Thoracic aorta (tissue), 2 donors: Measurements from ENCODE around the gene HLA-DQA1. TPM values are rescaled to one million over a fixed set of nuclear protein-coding genes. Genes with fewer than 3 reads are reported as not detected.
"Not testable (repeated sequence)": the region's sequence is repeated elsewhere in the genome, so short reads cannot be mapped to it uniquely, and the experiment has no call there.

ENCODE experiments used
- ATAC-seq: fragments of 150-250 bp; one replicate; pipeline ENCODE4 v1.8.0; 2017; ENCODE audit warnings: low read depth; ENCODE audit not compliant: insufficient number of reproducible peaks, low FRiP score
- DNase-seq: peaks from one replicate; pipeline ENCODE4 v3.0.0-alpha.2; 2020; ENCODE audit warnings: low spot score
- H3K27ac ChIP-seq, 2 donors: fragments of 200-600 bp; sonication (generic); 1 replicate in 1 of 2; 2 replicates in 1 of 2; pipeline ENCODE4 v1.5.1; 2016; ENCODE audit warnings: mild to moderate bottlenecking in 2 of 2, moderate library complexity in 2 of 2
- H3K27me3 ChIP-seq: fragments of 200-600 bp; sonication (generic); replicated peaks from 2 replicates; pipeline ENCODE4 v1.6.0; 2016; ENCODE audit warnings: mild to moderate bottlenecking; ENCODE audit not compliant: insufficient read depth
- H3K36me3 ChIP-seq: fragments of 200-600 bp; sonication (generic); one replicate; pipeline ENCODE4 v1.5.1; 2016
- H3K4me1 ChIP-seq, 2 donors: fragments of 200-600 bp; sonication (generic); 1 replicate in 1 of 2; 2 replicates in 1 of 2; pipeline versions ENCODE4 v1.5.1 to v1.6.0; 2016; ENCODE audit warnings: low read depth in 2 of 2, mild to moderate bottlenecking in 1 of 2; ENCODE audit not compliant: control insufficient read depth in 1 of 2
- H3K4me3 ChIP-seq: fragments of 200-600 bp; sonication (generic); 2 replicates; pipeline ENCODE4 v1.5.1; 2016; ENCODE audit warnings: mild to moderate bottlenecking
- H3K9me3 ChIP-seq: fragments of 200-600 bp; sonication (generic); 2 replicates; pipeline ENCODE4 v1.5.1; 2016
- total RNA-seq, 2 donors: library from RNA; depleted of rRNA; stranded (reverse); fragments of >200 nt; gene quantifications; one replicate each; pipeline versions ENCODE4 v1.1.0 to v1.2.3, GENCODE V29; 2016
- TF ChIP-seq, protein P1 (sequence below): fragments of 200-600 bp; sonication (generic); IDR thresholded peaks from one replicate; pipeline ENCODE4 v1.5.1; 2019; ENCODE audit warnings: antibody characterized with exemption

Gene HLA-DQA1
- total RNA-seq, 2 donors from 2014 or later: 4.5 to 24.4 TPM

DNA sequence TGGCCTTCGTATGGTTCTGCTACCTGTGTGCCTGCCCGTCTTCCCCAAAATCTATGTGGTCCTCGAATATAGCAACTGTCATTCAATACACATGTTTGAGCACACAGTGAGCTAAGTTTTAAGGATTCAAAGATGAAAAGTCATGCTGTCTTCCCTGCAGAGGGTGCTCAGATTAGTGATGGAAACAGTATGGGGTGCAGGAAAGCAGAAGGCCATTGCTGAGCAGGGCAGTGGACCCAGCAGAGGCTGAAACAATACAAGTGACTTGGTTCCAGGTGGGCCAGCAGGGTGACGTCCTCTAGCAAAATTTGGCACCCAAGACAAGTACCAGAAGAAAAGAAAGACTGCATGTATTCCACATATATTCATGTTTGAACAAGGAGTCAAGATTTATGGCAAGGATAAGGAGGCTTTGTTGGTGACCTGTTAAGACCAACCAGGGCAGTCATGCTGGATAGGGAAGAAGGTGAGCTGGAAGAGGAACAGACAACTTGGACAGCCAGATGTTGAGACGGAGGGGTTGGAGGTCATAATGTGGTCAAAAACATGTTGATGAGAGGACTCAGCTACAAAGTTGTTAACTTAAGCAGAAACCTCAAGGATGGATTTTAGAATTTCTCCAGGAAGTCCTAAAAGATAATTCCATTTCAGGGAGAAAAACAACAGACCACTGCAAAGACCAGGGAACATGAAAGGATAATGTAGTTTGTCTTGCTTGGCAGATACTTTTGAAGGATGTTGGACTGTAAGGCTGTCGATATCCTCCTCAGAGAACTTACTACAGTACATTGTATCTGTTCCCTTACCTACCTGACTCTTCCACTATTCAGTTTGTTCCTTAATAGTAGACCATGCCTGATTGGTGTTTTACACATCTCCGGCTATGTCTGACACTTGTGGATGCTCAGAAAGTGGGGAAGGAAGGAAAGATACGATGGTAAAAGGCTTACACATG lies 2.5 kb downstream of the HLA-DQA1 start:
- no peak overlapping the region for H3K27ac ChIP-seq
- DNase-seq: no peak
- no peaks in the 10 kb centered on the region for H3K27me3 ChIP-seq
- no peaks in the 10 kb centered on the region for H3K36me3 ChIP-seq
- ATAC-seq: no peak
- H3K4me1 ChIP-seq: no peaks in the 10 kb centered on the region
- TF ChIP-seq, protein P1, sequence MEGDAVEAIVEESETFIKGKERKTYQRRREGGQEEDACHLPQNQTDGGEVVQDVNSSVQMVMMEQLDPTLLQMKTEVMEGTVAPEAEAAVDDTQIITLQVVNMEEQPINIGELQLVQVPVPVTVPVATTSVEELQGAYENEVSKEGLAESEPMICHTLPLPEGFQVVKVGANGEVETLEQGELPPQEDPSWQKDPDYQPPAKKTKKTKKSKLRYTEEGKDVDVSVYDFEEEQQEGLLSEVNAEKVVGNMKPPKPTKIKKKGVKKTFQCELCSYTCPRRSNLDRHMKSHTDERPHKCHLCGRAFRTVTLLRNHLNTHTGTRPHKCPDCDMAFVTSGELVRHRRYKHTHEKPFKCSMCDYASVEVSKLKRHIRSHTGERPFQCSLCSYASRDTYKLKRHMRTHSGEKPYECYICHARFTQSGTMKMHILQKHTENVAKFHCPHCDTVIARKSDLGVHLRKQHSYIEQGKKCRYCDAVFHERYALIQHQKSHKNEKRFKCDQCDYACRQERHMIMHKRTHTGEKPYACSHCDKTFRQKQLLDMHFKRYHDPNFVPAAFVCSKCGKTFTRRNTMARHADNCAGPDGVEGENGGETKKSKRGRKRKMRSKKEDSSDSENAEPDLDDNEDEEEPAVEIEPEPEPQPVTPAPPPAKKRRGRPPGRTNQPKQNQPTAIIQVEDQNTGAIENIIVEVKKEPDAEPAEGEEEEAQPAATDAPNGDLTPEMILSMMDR: no peak
- no peaks in the 10 kb centered on the region for H3K9me3 ChIP-seq
- no peak overlapping the region for H3K4me3 ChIP-seq

- TF ChIP-seq, protein P1: no peak
- DNase-seq (no peak), ATAC-seq (no peak)
- Histone ChIP-seq H3K9me3 (no peaks in the 10 kb centered on the region), H3K4me1 (no peaks in the 10 kb centered on the region), H3K27ac (no peak overlapping the region), H3K4me3 (no peak overlapping the region), H3K36me3 (no peaks in the 10 kb centered on the region), H3K27me3 (no peaks in the 10 kb centered on the region)
These were observed 3.9 kb downstream of the HLA-DQA1 start for GRCh38 chr6:32641122-32641521.

DNA sequence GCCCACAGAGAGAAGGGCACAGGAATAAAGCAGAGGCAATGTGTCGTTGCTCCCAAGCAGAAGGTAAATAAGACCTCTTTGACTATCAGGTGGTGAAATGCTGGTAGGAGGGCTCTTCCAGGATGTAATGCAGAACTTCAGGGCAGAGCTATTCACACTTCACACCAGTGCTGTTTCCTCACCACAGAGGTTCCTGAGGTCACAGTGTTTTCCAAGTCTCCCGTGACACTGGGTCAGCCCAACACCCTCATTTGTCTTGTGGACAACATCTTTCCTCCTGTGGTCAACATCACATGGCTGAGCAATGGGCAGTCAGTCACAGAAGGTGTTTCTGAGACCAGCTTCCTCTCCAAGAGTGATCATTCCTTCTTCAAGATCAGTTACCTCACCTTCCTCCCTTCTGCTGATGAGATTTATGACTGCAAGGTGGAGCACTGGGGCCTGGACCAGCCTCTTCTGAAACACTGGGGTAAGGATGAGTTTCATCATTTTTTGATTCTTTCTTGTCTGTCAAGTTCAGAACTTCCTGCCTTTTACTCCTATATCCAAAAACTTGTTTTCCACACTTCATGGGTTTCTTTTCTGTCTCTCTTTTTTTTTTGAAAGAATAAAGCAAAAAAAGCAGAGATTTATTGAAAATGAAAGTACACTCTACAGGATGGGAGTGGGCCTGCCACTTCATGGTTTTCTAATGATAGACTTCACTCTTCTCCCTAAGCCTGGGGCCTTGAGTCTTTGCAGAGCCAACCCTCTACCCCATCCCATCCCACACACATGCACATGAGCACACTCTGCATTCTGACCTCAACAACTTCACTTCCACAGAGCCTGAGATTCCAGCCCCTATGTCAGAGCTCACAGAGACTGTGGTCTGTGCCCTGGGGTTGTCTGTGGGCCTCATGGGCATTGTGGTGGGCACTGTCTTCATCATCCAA lies 4.8 kb downstream of the HLA-DQA1 start:
- not testable (repeated sequence) for H3K4me1 ChIP-seq, H3K4me3 ChIP-seq, H3K9me3 ChIP-seq, H3K27ac ChIP-seq, H3K27me3 ChIP-seq, DNase-seq, ATAC-seq, H3K36me3 ChIP-seq

DNA sequence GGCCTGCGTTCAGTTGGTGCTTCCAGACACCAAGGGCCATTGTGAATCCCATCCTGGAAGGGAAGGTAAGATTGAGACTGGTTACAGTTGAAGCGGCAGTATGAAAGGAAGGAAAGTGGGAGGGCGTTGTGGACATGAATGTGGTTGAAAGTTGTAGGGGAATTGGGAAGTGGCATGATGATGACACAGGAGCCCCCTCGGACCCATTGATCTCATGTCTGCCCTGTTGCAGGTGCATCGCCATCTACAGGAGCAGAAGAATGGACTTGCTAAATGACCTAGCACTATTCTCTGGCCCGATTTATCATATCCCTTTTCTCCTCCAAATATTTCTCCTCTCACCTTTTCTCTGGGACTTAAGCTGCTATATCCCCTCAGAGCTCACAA lies 5.5 kb downstream of the HLA-DQA1 start:
- Histone ChIP-seq H3K4me1 (no peaks in the 10 kb centered on the region), H3K4me3 (no peak overlapping the region), H3K27me3 (no peaks in the 10 kb centered on the region), H3K36me3 (no peaks in the 10 kb centered on the region), H3K9me3 (no peaks in the 10 kb centered on the region), H3K27ac (no peak overlapping the region)
- DNase-seq (no peak), ATAC-seq (no peak)
- TF ChIP-seq, protein P1: no peak

DNA sequence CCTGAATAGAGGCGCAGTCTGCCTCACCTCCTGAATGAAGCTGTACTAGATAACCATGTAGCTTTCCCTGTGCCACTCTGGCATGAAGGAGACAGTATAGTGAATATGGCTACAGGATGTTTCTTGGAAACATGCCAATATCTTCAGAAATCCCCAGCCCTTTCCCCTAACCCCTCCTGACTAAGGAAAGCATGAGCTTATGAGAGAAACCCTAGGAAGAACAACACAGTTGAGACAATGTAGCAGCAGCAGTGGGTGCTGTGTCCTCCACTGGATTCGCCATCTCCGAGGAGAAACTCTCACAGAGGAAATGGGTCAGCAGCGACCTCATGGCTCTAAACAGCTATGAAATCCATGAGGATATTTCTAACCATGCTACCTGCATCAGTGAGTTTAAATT lies 6.7 kb downstream of the HLA-DQA1 start:
- H3K4me3 ChIP-seq: no peak overlapping the region
- no peaks in the 10 kb centered on the region for H3K9me3 ChIP-seq
- no peak overlapping the region for H3K27ac ChIP-seq
- no peak for ATAC-seq
- H3K36me3 ChIP-seq: no peaks in the 10 kb centered on the region
- TF ChIP-seq, protein P1: no peak
- DNase-seq: no peak
- H3K4me1 ChIP-seq: no peaks in the 10 kb centered on the region
- no peaks in the 10 kb centered on the region for H3K27me3 ChIP-seq
